Smooth muscle cell (in vitro differentiated cells): ENCODE measurements around the gene HAGHL. TPM values are rescaled to one million over a fixed set of nuclear protein-coding genes. Genes with fewer than 3 reads are reported as not detected.

Source experiments
- DNase-seq: peaks from one replicate; lab custom pipeline; 2025; ENCODE audit not compliant: unreplicated experiment; lab: John Stamatoyannopoulos, UW
- H2AFZ ChIP-seq: fragments of 200-600 bp; sonication (generic); 2 replicates; pipeline ENCODE4 v1.6.0; 2016; ENCODE audit warnings: antibody characterized with exemption, low read depth, mild to moderate bottlenecking
- H3F3A ChIP-seq: fragments of 200-600 bp; sonication (generic); 2 replicates; pipeline ENCODE4 v1.6.0; 2017; ENCODE audit warnings: antibody characterized with exemption, low read depth
- H3K27ac ChIP-seq: fragments of 200-600 bp; sonication (generic); 2 replicates; pipeline ENCODE4 v1.5.1; 2016; ENCODE audit warnings: low read depth, mild to moderate bottlenecking
- H3K27me3 ChIP-seq: fragments of 200-600 bp; sonication (generic); 2 replicates; pipeline ENCODE4 v1.6.1; 2016; ENCODE audit warnings: low read depth, mild to moderate bottlenecking
- H3K36me3 ChIP-seq: fragments of 200-600 bp; sonication (generic); 2 replicates; pipeline ENCODE4 v1.5.1; 2016; ENCODE audit warnings: low read depth
- H3K4me1 ChIP-seq: fragments of 200-600 bp; sonication (generic); 2 replicates; pipeline ENCODE4 v1.5.1; 2016; ENCODE audit warnings: low read depth
- H3K4me2 ChIP-seq: fragments of 200-600 bp; sonication (generic); 2 replicates; pipeline ENCODE4 v1.6.0; 2016; ENCODE audit warnings: mild to moderate bottlenecking
- H3K4me3 ChIP-seq: fragments of 200-600 bp; sonication (generic); 2 replicates; pipeline ENCODE4 v1.5.1; 2016; ENCODE audit warnings: mild to moderate bottlenecking
- H3K79me2 ChIP-seq: fragments of 200-600 bp; sonication (generic); 2 replicates; pipeline ENCODE4 v1.6.0; 2016; ENCODE audit warnings: low read depth, mild to moderate bottlenecking
- H3K9ac ChIP-seq: fragments of 200-600 bp; sonication (generic); 2 replicates; pipeline ENCODE4 v1.6.0; 2016; ENCODE audit warnings: low read depth
- H3K9me3 ChIP-seq: fragments of 200-600 bp; sonication (generic); replicated peaks from 2 replicates; pipeline ENCODE4 v1.5.1; 2016; ENCODE audit warnings: low read depth
- H4K20me1 ChIP-seq: fragments of 200-600 bp; sonication (generic); 2 replicates; pipeline ENCODE4 v1.6.0; 2016; ENCODE audit warnings: low read depth
- WGBS: methylation state at CpG from one replicate; pipeline ENCODE4 v1.1.7; 2016; ENCODE audit warnings: low lambda C conversion rate; 5-methylcytosine and 5-hydroxymethylcytosine counted together
- polyA plus RNA-seq: library from polyadenylated mRNA; unstranded; fragments of >200 nt; fragmentation: Nextera tagmentation; extraction: Ambion mirVana; gene quantifications from 2 replicates; pipeline ENCODE4 v1.2.1, GENCODE V29; 2016
- total RNA-seq: library from RNA; depleted of rRNA; stranded (reverse); fragments of >200 nt; gene quantifications from 2 replicates; pipeline ENCODE4 v1.2.3, GENCODE V29; 2014
- TF ChIP-seq, protein P1 (sequence below): fragments of 200-600 bp; sonication (generic); IDR thresholded peaks from 2 replicates; pipeline ENCODE4 v1.5.1; 2017; ENCODE audit warnings: borderline replicate concordance, mild to moderate bottlenecking, antibody characterized with exemption; ENCODE audit not compliant: insufficient read depth, poor library complexity, severe bottlenecking

HAGHL gene
- total and polyA plus RNA-seq, 2 experiments from 2014 or later = 3.2 to 23.1 TPM

DNA sequence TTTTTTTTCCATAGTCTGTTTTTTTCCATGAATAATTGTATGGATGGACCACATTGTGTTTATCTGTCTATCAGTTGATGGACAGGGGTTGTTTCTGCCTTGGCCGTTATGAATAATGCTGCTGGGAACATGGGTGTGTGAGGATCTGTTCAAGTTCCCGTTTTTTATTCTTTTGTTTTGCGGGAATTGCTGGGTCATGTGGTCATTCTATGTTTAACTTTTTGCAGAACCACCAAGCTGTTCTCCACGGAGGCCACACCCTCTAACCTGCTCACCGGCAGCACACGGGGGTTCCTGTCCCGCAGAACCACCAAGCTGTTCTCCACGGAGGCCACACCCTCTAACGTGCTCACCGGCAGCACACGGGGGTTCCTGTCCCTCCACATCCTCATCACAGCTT, 27.8 kb downstream of the HAGHL start:
- Histone ChIP-seq H2AFZ (no peak overlapping the region), H3K36me3 (no peaks in the 10 kb centered on the region), H3K79me2 (no peaks in the 10 kb centered on the region), H3K4me1 (peaks cover 4% of the 10 kb centered on the region), H3K4me2 (no peak overlapping the region), H3K4me3 (no peak overlapping the region), H3F3A (no peaks in the 10 kb centered on the region), H3K9me3 (no peaks in the 10 kb centered on the region), H3K27me3 (no peaks in the 10 kb centered on the region), H3K27ac (no peak overlapping the region), H3K9ac (no peak overlapping the region), H4K20me1 (no peaks in the 10 kb centered on the region)
- DNase-seq = no peak
- TF ChIP-seq, protein P1, sequence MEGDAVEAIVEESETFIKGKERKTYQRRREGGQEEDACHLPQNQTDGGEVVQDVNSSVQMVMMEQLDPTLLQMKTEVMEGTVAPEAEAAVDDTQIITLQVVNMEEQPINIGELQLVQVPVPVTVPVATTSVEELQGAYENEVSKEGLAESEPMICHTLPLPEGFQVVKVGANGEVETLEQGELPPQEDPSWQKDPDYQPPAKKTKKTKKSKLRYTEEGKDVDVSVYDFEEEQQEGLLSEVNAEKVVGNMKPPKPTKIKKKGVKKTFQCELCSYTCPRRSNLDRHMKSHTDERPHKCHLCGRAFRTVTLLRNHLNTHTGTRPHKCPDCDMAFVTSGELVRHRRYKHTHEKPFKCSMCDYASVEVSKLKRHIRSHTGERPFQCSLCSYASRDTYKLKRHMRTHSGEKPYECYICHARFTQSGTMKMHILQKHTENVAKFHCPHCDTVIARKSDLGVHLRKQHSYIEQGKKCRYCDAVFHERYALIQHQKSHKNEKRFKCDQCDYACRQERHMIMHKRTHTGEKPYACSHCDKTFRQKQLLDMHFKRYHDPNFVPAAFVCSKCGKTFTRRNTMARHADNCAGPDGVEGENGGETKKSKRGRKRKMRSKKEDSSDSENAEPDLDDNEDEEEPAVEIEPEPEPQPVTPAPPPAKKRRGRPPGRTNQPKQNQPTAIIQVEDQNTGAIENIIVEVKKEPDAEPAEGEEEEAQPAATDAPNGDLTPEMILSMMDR = no peak
- WGBS = 82% methylated on average over 11 of the region's 11 CpGs

DNA sequence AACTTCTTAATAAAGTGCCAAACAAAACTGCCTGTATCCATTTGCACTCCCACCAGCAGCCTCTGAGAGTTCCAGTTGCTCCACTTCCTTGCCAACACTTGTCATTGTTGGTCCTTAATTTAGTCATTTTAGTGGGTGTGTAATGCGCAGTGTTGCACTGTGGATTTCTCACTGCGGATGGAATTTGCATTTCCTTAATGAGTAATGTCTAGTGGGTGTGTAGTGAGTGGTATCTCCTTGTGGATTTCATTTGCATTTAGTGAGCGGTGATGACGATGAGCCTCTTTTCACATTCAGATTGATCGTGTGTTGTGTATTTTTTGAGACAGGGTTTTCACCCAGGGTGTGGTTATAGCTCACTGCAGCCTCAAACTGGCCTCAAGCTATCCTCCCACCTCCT, 29.5 kb downstream of the HAGHL start:
- Histone ChIP-seq H3K4me3 (no peak overlapping the region), H3K4me2 (no peak overlapping the region), H4K20me1 (no peaks in the 10 kb centered on the region), H3K79me2 (no peaks in the 10 kb centered on the region), H3K4me1 (peaks cover 4% of the 10 kb centered on the region), H3K27me3 (no peaks in the 10 kb centered on the region), H3K36me3 (no peaks in the 10 kb centered on the region), H3K9me3 (no peaks in the 10 kb centered on the region), H3K27ac (no peak overlapping the region), H3K9ac (no peak overlapping the region), H3F3A (no peaks in the 10 kb centered on the region), H2AFZ (no peak overlapping the region)
- TF ChIP-seq, protein P1 = no peak
- WGBS = 96% methylated on average over 5 of the region's 5 CpGs
- no peak for DNase-seq

DNA sequence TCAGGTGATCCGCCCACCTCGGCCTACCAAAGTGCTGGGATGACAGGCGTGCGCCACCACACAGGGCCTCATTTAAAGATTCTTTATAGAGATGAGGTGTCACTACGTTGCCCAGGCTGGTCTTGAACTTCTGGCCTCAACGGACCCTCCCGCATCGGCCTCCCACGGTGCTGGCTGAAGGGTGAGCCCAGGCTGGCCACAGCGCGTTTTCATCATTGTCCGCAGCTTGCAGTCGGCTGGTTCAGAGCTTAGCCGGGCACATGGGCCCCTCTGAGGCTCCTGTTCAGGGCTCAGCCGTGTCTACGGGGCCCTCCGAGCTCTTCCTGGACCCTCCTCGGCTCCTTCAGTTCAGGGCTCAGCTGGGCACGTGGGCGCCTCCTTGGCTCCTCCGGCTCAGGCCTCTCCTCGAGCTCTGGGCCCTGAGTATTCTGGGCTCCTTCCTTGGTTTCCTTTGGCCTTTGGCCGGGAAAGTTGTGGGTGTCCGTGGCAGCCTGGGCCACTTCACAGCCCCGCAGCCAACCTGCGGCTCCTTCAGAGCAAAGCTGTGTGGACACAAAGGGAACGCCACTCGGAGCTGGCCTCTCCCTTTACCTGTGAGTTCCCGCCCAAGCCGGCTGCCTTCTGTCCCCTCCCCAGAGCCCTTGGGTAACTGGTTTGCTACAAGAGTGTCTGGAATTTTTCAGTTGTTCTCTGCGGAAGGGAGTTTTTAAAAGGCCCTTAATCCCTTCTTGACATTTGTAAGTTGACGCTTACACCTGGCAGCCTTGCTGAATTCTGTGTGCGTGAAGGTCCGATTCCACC, 32.4 kb downstream of the HAGHL start:
- H3K27me3 ChIP-seq = no peaks in the 10 kb centered on the region
- 88% methylated on average over 34 of the region's 34 CpGs for WGBS
- H3K36me3 ChIP-seq = no peaks in the 10 kb centered on the region
- TF ChIP-seq, protein P1 = no peak
- no peaks in the 10 kb centered on the region for H3K9me3 ChIP-seq
- no peaks in the 10 kb centered on the region for H4K20me1 ChIP-seq
- no peak overlapping the region for H2AFZ ChIP-seq
- H3K79me2 ChIP-seq = no peaks in the 10 kb centered on the region
- H3K4me2 ChIP-seq = no peak overlapping the region
- no peak overlapping the region for H3K9ac ChIP-seq
- no peaks in the 10 kb centered on the region for H3F3A ChIP-seq
- H3K27ac ChIP-seq = no peak overlapping the region
- no peaks in the 10 kb centered on the region for H3K4me1 ChIP-seq
- no peak for DNase-seq
- H3K4me3 ChIP-seq = no peak overlapping the region

DNA sequence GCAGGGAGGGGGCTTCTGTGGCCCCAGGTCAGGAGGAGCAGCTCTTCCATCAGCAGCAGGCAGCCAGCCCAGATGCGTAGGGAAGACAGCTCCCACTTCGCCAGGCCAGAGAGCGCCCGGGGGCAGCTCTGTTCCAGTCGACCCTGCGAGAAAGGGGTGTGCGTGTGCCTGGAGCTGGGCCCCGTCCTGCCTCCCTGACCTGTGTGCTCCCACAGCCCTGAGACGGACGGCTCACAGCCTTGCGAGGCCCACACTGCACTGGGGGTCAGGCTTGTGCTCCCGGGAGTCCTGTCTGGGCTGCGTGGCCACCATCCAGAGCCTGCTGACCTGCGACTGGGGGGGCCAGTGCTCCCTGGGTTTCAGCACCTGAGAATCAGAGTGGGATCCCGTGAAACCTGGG, 33.2 kb downstream of the HAGHL start:
- TF ChIP-seq, protein P1 = no peak
- no peak for DNase-seq
- Histone ChIP-seq H3K9ac (no peak overlapping the region), H3F3A (no peaks in the 10 kb centered on the region), H3K27me3 (no peaks in the 10 kb centered on the region), H3K4me2 (no peak overlapping the region), H3K79me2 (no peaks in the 10 kb centered on the region), H3K27ac (no peak overlapping the region), H2AFZ (no peak overlapping the region), H3K4me3 (no peak overlapping the region), H3K9me3 (no peaks in the 10 kb centered on the region), H3K4me1 (no peaks in the 10 kb centered on the region), H4K20me1 (no peaks in the 10 kb centered on the region), H3K36me3 (no peaks in the 10 kb centered on the region)
- 89% methylated on average over 14 of the region's 15 CpGs for WGBS
